PC-3 (cell line): ENCODE measurements around the gene AFG3L2. TPM values are rescaled to one million over a fixed set of nuclear protein-coding genes. Genes with fewer than 3 reads are reported as not detected.

Experiments
- ATAC-seq: fragments of 200-7000 bp; cut with Tn5 transposase; 2 replicates; pipeline ENCODE4 v1.9.1; 2020; ENCODE audit warnings: mild to moderate bottlenecking, moderate library complexity
- BruUV-seq: library from RNA; stranded (reverse); fragments of 400-500 nt; replicated peaks from 2 replicates; lab custom pipeline; 2021; lab: Mats Ljungman, UMichigan
- CTCF ChIA-PET: fragments of 300-600 bp; sonication (Branson Sonifier 250); formaldehyde crosslinking; loops from one replicate; lab custom pipeline; 2022; ENCODE audit warnings: antibody characterized with exemption; lab: Charles Lee
- POLR2A ChIA-PET: fragments of 300-600 bp; sonication (Branson Sonifier 250); formaldehyde crosslinking; loops from one replicate; lab custom pipeline; 2022; ENCODE audit warnings: antibody characterized with exemption; ENCODE audit not compliant: unreplicated experiment; lab: Charles Lee
- DNase-seq: peaks from one replicate; pipeline ENCODE4 v3.0.0-alpha.2; 2015
- H2AFZ ChIP-seq: fragments of 300-600 bp; sonication (generic); 2 replicates; pipeline ENCODE4 v1.6.0; 2016; ENCODE audit warnings: antibody characterized with exemption, low read length
- H3F3A ChIP-seq: fragments of 300-600 bp; sonication (generic); one replicate; pipeline ENCODE4 v1.6.0; 2017; ENCODE audit warnings: antibody characterized with exemption, low read length, control low read depth, mild to moderate bottlenecking; ENCODE audit not compliant: unreplicated experiment
- H3K27ac ChIP-seq: fragments of 300-600 bp; sonication (generic); 2 replicates; pipeline ENCODE4 v1.5.1; 2016; ENCODE audit warnings: mild to moderate bottlenecking, low read length
- H3K27me3 ChIP-seq: fragments of 300-600 bp; sonication (generic); 2 replicates; pipeline ENCODE4 v1.6.1; 2016; ENCODE audit warnings: low read length, mixed read lengths
- H3K36me3 ChIP-seq: fragments of 300-600 bp; sonication (generic); 2 replicates; pipeline ENCODE4 v1.6.1; 2016; ENCODE audit warnings: low read depth, mixed run types, low read length, mixed read lengths
- H3K4me1 ChIP-seq: fragments of 300-600 bp; sonication (generic); 2 replicates; pipeline ENCODE4 v1.5.1; 2016; ENCODE audit warnings: low read length; ENCODE audit not compliant: insufficient read depth
- H3K4me2 ChIP-seq: fragments of 300-600 bp; sonication (generic); 2 replicates; pipeline ENCODE4 v1.6.0; 2016; ENCODE audit warnings: low read length
- H3K4me3 ChIP-seq: fragments of 300-600 bp; sonication (generic); 2 replicates; pipeline ENCODE4 v1.5.1; 2016; ENCODE audit warnings: mild to moderate bottlenecking, low read length, mixed read lengths
- H3K79me2 ChIP-seq: fragments of 300-600 bp; sonication (generic); 2 replicates; pipeline ENCODE4 v1.6.1; 2017; ENCODE audit warnings: low read length, mixed read lengths
- H3K9ac ChIP-seq: fragments of 300-600 bp; sonication (generic); 2 replicates; pipeline ENCODE4 v1.6.0; 2016; ENCODE audit warnings: mild to moderate bottlenecking, low read length
- H3K9me2 ChIP-seq: fragments of 300-600 bp; sonication (generic); replicated peaks from 2 replicates; pipeline ENCODE4 v1.6.1; 2016; ENCODE audit warnings: mixed run types, low read length, mixed read lengths
- H3K9me3 ChIP-seq: fragments of 300-600 bp; sonication (generic); 2 replicates; pipeline ENCODE4 v1.6.1; 2016; ENCODE audit warnings: low read length, mixed read lengths
- H4K20me1 ChIP-seq: fragments of 300-600 bp; sonication (generic); 2 replicates; pipeline ENCODE4 v1.6.1; 2016; ENCODE audit warnings: low read length, mixed read lengths
- CTCF ChIP-seq: fragments of 300-600 bp; sonication (generic); conservative IDR thresholded peaks from 2 replicates; pipeline ENCODE4 v1.5.1; 2017; ENCODE audit warnings: antibody characterized with exemption, low read depth, mild to moderate bottlenecking, low read length
- EZH2 ChIP-seq: fragments of 300-600 bp; sonication (generic); IDR thresholded peaks from one replicate; pipeline ENCODE4 v1.6.1; 2017; ENCODE audit warnings: antibody characterized with exemption, mild to moderate bottlenecking, low read length; ENCODE audit not compliant: unreplicated experiment
- EZH2phosphoT487 ChIP-seq: fragments of 300-600 bp; sonication (generic); IDR thresholded peaks from 2 replicates; pipeline ENCODE4 v1.6.1; 2018; ENCODE audit warnings: mild to moderate bottlenecking, antibody characterized with exemption, low read length, borderline replicate concordance
- intact Hi-C: fragments of 100-400 bp; cut with micrococcal nuclease; formaldehyde crosslinking; loops from 2 replicates; pipeline ENCODE4 v1.9.0; 2023
- total RNA-seq: library from RNA; depleted of rRNA; stranded (reverse); fragments of >200 nt; gene quantifications from 2 replicates; pipeline ENCODE4 v1.2.3, GENCODE V29; 2014

The AFG3L2 gene
- total RNA-seq, 1 experiment from 2014 or later: 79.3 TPM

- Histone ChIP-seq H2AFZ (peak overlapping the region; percentile 98), H4K20me1 (no peaks in the 10 kb centered on the region), H3K4me2 (peak overlapping the region; percentile 98), H3K79me2 (no peaks in the 10 kb centered on the region), H3K9me3 (no peaks in the 10 kb centered on the region), H3K27ac (peak overlapping the region; percentile 20), H3K4me3 (peak overlapping the region; percentile 70), H3F3A (no peaks in the 10 kb centered on the region), H3K9ac (peak overlapping the region; percentile 47; the same call in 1 of the 2 replicates), H3K9me2 (no peaks in the 10 kb centered on the region), H3K27me3 (no peaks in the 10 kb centered on the region), H3K4me1 (peaks cover 39% of the 10 kb centered on the region), H3K36me3 (no peaks in the 10 kb centered on the region)
- DNase-seq: no peak
- intact Hi-C loops: no loop called here
- TF ChIP-seq EZH2 (no peak), EZH2phosphoT487 (no peak), CTCF (no peak)
- peak; percentile 1; the same call in 1 of the 2 replicates for ATAC-seq
- no TSS peak for BruUV-seq
- ChIA-PET CTCF (interaction anchor here (1.1 to 1.5 kb wide), 2 partner anchors 9 to 41 kb away, joined by 3 to 7 read pairs; no protein-coding TSS in a partner anchor), POLR2A (interaction anchor here (0.6 to 1.3 kb wide), 2 partner anchors 90 to 1088 kb away, joined by 3 to 7 read pairs; partner anchors contain the start of gene AFG3L2)
These were observed 89.8 kb downstream of the AFG3L2 start for GRCh38 chr18:12287131-12287681.

GRCh38 chr18:12283666-12284065 is 93.4 kb downstream of the AFG3L2 start:
- Histone ChIP-seq H2AFZ (no peak overlapping the region), H3K27ac (no peak overlapping the region; the same call in 1 of the 2 replicates), H3K9me2 (no peaks in the 10 kb centered on the region), H3K36me3 (no peaks in the 10 kb centered on the region), H3K79me2 (no peaks in the 10 kb centered on the region), H3K27me3 (no peaks in the 10 kb centered on the region), H3K9ac (no peak overlapping the region), H3K4me2 (0 out of 2 replicates have a peak overlapping the region, but pooled peaks have one; percentile 25), H3K4me1 (peaks cover 43% of the 10 kb centered on the region), H3K9me3 (no peaks in the 10 kb centered on the region), H3F3A (no peaks in the 10 kb centered on the region), H4K20me1 (no peaks in the 10 kb centered on the region), H3K4me3 (no peak overlapping the region)
- ChIA-PET CTCF (interaction anchor here (1.6 kb wide), 1 partner anchor 12 kb away, joined by 6 read pairs; no protein-coding TSS in a partner anchor), POLR2A (no interaction called here)
- ATAC-seq (no peak), DNase-seq (no peak)
- intact Hi-C loops: loop anchor here (2.0 to 5.0 kb wide), 2 partner anchors 54 to 93 kb away; partner anchors contain the start of gene AFG3L2
- BruUV-seq: no TSS peak
- TF ChIP-seq EZH2 (no peak), EZH2phosphoT487 (no peak), CTCF (no peak)
